NT2/D1 (cell line): Measurements from ENCODE around the gene PAN3.

Experiments used
- SUZ12 ChIP-seq: IDR thresholded peaks from 2 replicates; pipeline ENCODE4 v1.6.1; 2011; ENCODE audit not compliant: insufficient read length, insufficient read depth; ENCODE audit errors: extremely low read depth
- YY1 ChIP-seq: IDR thresholded peaks from 2 replicates; pipeline ENCODE4 v1.6.1; 2011; ENCODE audit not compliant: insufficient read length, insufficient read depth
- ZNF274 ChIP-seq: IDR thresholded peaks from 2 replicates; pipeline ENCODE4 v1.6.1; 2011; ENCODE audit warnings: mild to moderate bottlenecking, low read depth, low read length

- no peak for TF ChIP-seq ZNF274
- TF ChIP-seq SUZ12: no peak
- no peak for TF ChIP-seq YY1
Measured at GRCh38 chr13:28251466-28251865, 113.1 kb downstream of the PAN3 start.
